Mesendoderm (in vitro differentiated cells): ENCODE results near the gene M1AP.

Source experiments
- DNase-seq: peaks from one replicate; pipeline ENCODE4 v3.0.0; 2013
- H2AK5ac ChIP-seq: 2 replicates; pipeline ENCODE4 v1.6.1; 2013; ENCODE audit warnings: low read length, inconsistent platforms
- H2BK120ac ChIP-seq: 2 replicates; pipeline ENCODE4 v1.6.1; 2013; ENCODE audit warnings: low read depth, mild to moderate bottlenecking, low read length, moderate library complexity, mixed read lengths
- H2BK15ac ChIP-seq: replicated peaks from 2 replicates; pipeline ENCODE4 v1.6.1; 2013; ENCODE audit warnings: low read depth, mild to moderate bottlenecking, moderate library complexity
- H2BK5ac ChIP-seq: 2 replicates; pipeline ENCODE4 v1.6.1; 2013; ENCODE audit warnings: low read length, inconsistent platforms
- H3K18ac ChIP-seq: 2 replicates; pipeline ENCODE4 v1.6.1; 2013; ENCODE audit warnings: mild to moderate bottlenecking, low read length, mixed read lengths
- H3K23ac ChIP-seq: one replicate; pipeline ENCODE4 v1.6.1; 2013; ENCODE audit warnings: low read length
- H3K27ac ChIP-seq: 2 replicates; pipeline ENCODE4 v1.5.1; 2013; ENCODE audit warnings: low read depth, mild to moderate bottlenecking, inconsistent platforms, low read length, moderate library complexity
- H3K27me3 ChIP-seq: 2 replicates; pipeline ENCODE4 v1.6.1; 2013; ENCODE audit warnings: low read length, control low read depth, mild to moderate bottlenecking, inconsistent platforms; ENCODE audit not compliant: insufficient read depth, poor library complexity
- H3K36me3 ChIP-seq: 2 replicates; pipeline ENCODE4 v1.6.1; 2013; ENCODE audit warnings: low read length, inconsistent platforms; ENCODE audit not compliant: control insufficient read depth, insufficient read depth
- H3K4ac ChIP-seq: one replicate; pipeline ENCODE4 v1.6.1; 2013; ENCODE audit warnings: low read depth, mild to moderate bottlenecking, low read length, moderate library complexity
- H3K4me1 ChIP-seq: 2 replicates; pipeline ENCODE4 v1.6.1; 2013; ENCODE audit warnings: low read depth, low read length, inconsistent platforms; ENCODE audit not compliant: control insufficient read depth
- H3K4me2 ChIP-seq: 2 replicates; pipeline ENCODE4 v1.6.1; 2013; ENCODE audit warnings: low read length
- H3K4me3 ChIP-seq: 2 replicates; pipeline ENCODE4 v1.5.1; 2013; ENCODE audit warnings: mild to moderate bottlenecking, low read length
- H3K56ac ChIP-seq: one replicate; pipeline ENCODE4 v1.6.1; 2013; ENCODE audit warnings: low read length
- H3K79me1 ChIP-seq: 2 replicates; pipeline ENCODE4 v1.6.1; 2013; ENCODE audit warnings: low read length, inconsistent platforms
- H3K79me2 ChIP-seq: 2 replicates; pipeline ENCODE4 v1.6.1; 2013; ENCODE audit warnings: mild to moderate bottlenecking, low read length; ENCODE audit not compliant: control insufficient read depth, insufficient read depth
- H3K9ac ChIP-seq: 2 replicates; pipeline ENCODE4 v1.6.1; 2013; ENCODE audit warnings: low read length, inconsistent platforms
- H4K5ac ChIP-seq: one replicate; pipeline ENCODE4 v1.6.1; 2013; ENCODE audit warnings: low read length
- H4K8ac ChIP-seq: one replicate; pipeline ENCODE4 v1.6.1; 2013; ENCODE audit warnings: low read depth, mild to moderate bottlenecking, control low read depth, low read length, moderate library complexity
- WGBS: extraction: QIAGEN DNeasy Blood & Tissue Kit; methylation state at CpG from one replicate; pipeline ENCODE4 v1.1.7; 2013; ENCODE audit warnings: low lambda C conversion rate, missing lambda C conversion rate; ENCODE audit not compliant: insufficient coverage; ENCODE audit errors: extremely low coverage; 5-methylcytosine and 5-hydroxymethylcytosine counted together

Gene M1AP

DNA sequence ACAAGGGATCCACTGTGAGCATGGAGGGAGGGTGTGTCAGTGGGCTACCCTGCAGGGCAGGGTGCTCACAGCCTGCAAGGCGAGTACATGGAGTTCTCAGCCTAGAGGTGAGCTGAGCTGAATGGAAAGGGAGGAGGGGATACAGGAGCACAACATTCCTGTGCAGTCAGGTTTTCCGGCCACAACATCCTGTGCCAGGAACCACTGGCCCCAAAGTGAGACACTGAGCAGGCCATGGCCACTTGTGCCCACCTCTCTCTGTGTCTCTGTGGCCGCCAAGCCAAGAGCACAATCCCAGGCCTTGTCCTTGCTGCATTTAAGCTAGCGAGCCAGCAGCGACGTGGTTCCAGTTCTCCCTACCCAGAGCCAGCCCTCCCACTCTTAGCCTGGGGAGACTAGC, 87.5 kb downstream of the M1AP start:
- H3K4me3 ChIP-seq: no peak overlapping the region
- no peaks in the 10 kb centered on the region for H3K36me3 ChIP-seq
- no peak overlapping the region for H3K18ac ChIP-seq
- no peak overlapping the region for H3K27ac ChIP-seq
- no CpG with 5 or more reads among the region's 6 CpGs for WGBS
- H3K4ac ChIP-seq: no peak overlapping the region
- no peaks in the 10 kb centered on the region for H3K79me2 ChIP-seq
- H4K5ac ChIP-seq: no peak overlapping the region
- H3K79me1 ChIP-seq: no peaks in the 10 kb centered on the region
- H3K9ac ChIP-seq: no peak overlapping the region
- H3K27me3 ChIP-seq: peaks cover 10% of the 10 kb centered on the region
- no peak overlapping the region for H3K23ac ChIP-seq
- no peak overlapping the region for H2BK120ac ChIP-seq
- H2AK5ac ChIP-seq: no peak overlapping the region
- H2BK5ac ChIP-seq: no peak overlapping the region
- no peak overlapping the region for H4K8ac ChIP-seq
- H3K4me1 ChIP-seq: peaks cover 3% of the 10 kb centered on the region
- H2BK15ac ChIP-seq: no peak overlapping the region
- DNase-seq: peak; percentile 22
- no peak overlapping the region for H3K56ac ChIP-seq
- no peak overlapping the region for H3K4me2 ChIP-seq

- Histone ChIP-seq H3K9ac (no peak overlapping the region), H3K27ac (no peak overlapping the region), H3K4me3 (no peak overlapping the region), H3K79me2 (no peaks in the 10 kb centered on the region), H3K79me1 (no peaks in the 10 kb centered on the region), H2AK5ac (no peak overlapping the region), H3K4me1 (peaks cover 3% of the 10 kb centered on the region), H3K4me2 (no peak overlapping the region), H3K36me3 (no peaks in the 10 kb centered on the region), H2BK120ac (no peak overlapping the region), H3K56ac (no peak overlapping the region), H3K18ac (no peak overlapping the region), H3K27me3 (peaks cover 14% of the 10 kb centered on the region), H3K23ac (no peak overlapping the region), H3K4ac (no peak overlapping the region), H2BK5ac (no peak overlapping the region), H2BK15ac (no peak overlapping the region), H4K8ac (no peak overlapping the region), H4K5ac (no peak overlapping the region)
- WGBS: no CpG with 5 or more reads among the region's 5 CpGs
- peak; percentile 40 for DNase-seq
Measured at GRCh38 chr2:74559912-74560311, 88.2 kb downstream of the M1AP start.

GRCh38 chr2:74558284-74559230, 89.6 kb downstream of the M1AP start:
- no peak overlapping the region for H3K18ac ChIP-seq
- H3K36me3 ChIP-seq: no peaks in the 10 kb centered on the region
- H4K5ac ChIP-seq: no peak overlapping the region
- no peak for DNase-seq
- H3K23ac ChIP-seq: no peak overlapping the region
- no peak overlapping the region for H3K56ac ChIP-seq
- peaks cover 14% of the 10 kb centered on the region for H3K27me3 ChIP-seq
- H2BK120ac ChIP-seq: no peak overlapping the region
- no peak overlapping the region for H2BK5ac ChIP-seq
- no peak overlapping the region for H3K4ac ChIP-seq
- no peak overlapping the region for H4K8ac ChIP-seq
- no peak overlapping the region for H2AK5ac ChIP-seq
- peaks cover 3% of the 10 kb centered on the region for H3K4me1 ChIP-seq
- H3K79me2 ChIP-seq: no peaks in the 10 kb centered on the region
- no peaks in the 10 kb centered on the region for H3K79me1 ChIP-seq
- H2BK15ac ChIP-seq: no peak overlapping the region
- no peak overlapping the region for H3K4me2 ChIP-seq
- H3K9ac ChIP-seq: no peak overlapping the region
- no peak overlapping the region for H3K4me3 ChIP-seq
- WGBS: no CpG with 5 or more reads among the region's 7 CpGs
- H3K27ac ChIP-seq: no peak overlapping the region

DNA sequence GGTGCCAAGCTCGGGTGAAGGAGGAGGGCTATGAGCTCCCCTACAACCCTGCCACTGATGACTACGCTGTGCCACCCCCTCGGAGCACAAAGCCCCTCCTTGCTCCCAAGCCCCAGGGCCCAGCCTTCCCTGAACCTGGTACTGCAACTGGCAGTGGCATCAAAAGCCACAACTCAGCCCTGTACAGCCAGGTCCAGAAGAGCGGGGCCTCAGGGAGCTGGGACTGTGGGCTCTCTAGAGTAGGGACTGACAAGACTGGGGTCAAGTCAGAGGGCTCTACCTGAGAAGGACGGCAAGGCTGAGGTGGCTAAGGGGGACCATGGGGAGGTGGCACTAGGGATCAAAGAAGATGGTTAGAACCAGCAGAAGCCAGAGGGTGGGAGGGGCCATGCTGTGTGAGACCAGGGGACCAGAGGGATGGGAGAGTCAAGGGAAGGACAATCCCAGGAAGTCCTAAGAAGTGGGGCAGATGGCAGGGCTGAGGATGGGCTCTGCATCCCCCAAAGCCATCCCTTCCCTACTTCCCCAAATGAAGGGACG, 91.2 kb downstream of the M1AP start:
- no peak for DNase-seq
- no peak overlapping the region for H2BK15ac ChIP-seq
- H3K4me1 ChIP-seq: peaks cover 6% of the 10 kb centered on the region

DNA sequence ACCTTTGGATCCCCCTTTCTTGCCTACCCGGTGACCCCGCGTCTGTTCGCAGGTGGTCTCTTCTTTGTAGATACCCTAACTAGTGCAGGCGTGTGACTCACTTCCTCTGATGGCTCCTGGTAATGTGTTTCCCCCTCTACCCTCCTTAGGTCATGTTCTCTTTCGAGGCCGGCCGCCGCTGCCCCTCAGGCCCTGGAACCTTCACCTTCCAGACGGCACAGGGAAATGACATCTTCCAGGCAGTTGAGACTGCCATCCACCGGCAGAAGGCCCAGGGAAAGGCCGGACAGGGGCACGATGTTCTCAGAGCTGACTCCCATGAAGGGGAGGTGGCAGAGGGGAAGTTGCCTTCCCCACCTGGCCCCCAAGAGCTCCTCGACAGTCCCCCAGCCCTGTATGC, 92.0 kb downstream of the M1AP start:
- no peak overlapping the region for H3K4me3 ChIP-seq
- no peaks in the 10 kb centered on the region for H3K79me1 ChIP-seq
- no peak overlapping the region for H4K5ac ChIP-seq
- no peaks in the 10 kb centered on the region for H3K36me3 ChIP-seq
- H3K4ac ChIP-seq: no peak overlapping the region
- H2BK120ac ChIP-seq: no peak overlapping the region
- H3K4me2 ChIP-seq: no peak overlapping the region
- no peak overlapping the region for H2BK15ac ChIP-seq
- no peak overlapping the region for H3K56ac ChIP-seq
- H3K18ac ChIP-seq: no peak overlapping the region
- no CpG with 5 or more reads among the region's 14 CpGs for WGBS
- H4K8ac ChIP-seq: no peak overlapping the region
- no peak for DNase-seq
- H3K23ac ChIP-seq: no peak overlapping the region
- no peak overlapping the region for H3K9ac ChIP-seq
- no peak overlapping the region for H3K27ac ChIP-seq
- H3K4me1 ChIP-seq: peaks cover 6% of the 10 kb centered on the region
- no peak overlapping the region for H2AK5ac ChIP-seq
- no peaks in the 10 kb centered on the region for H3K79me2 ChIP-seq
- H2BK5ac ChIP-seq: no peak overlapping the region
- H3K27me3 ChIP-seq: peaks cover 28% of the 10 kb centered on the region

More for the DNA sequence above, 91.2 kb downstream of the M1AP start:
- Histone ChIP-seq H2BK5ac (no peak overlapping the region), H3K79me2 (no peaks in the 10 kb centered on the region), H3K18ac (no peak overlapping the region), H3K4me2 (no peak overlapping the region), H3K9ac (no peak overlapping the region), H3K4me3 (no peak overlapping the region), H4K8ac (no peak overlapping the region), H3K27me3 (peaks cover 20% of the 10 kb centered on the region), H3K4ac (no peak overlapping the region), H3K56ac (no peak overlapping the region), H2AK5ac (no peak overlapping the region), H2BK120ac (no peak overlapping the region), H3K27ac (no peak overlapping the region), H3K79me1 (no peaks in the 10 kb centered on the region), H4K5ac (no peak overlapping the region), H3K36me3 (no peaks in the 10 kb centered on the region), H3K23ac (no peak overlapping the region)
- no CpG with 5 or more reads among the region's 6 CpGs for WGBS
